K562 (cell line): ENCODE results near the gene HAPSTR1. TPM values are rescaled to one million over a fixed set of nuclear protein-coding genes. Genes with fewer than 3 reads are reported as not detected.

Experiments
- ATAC-seq: fragments of 200-7000 bp; cut with Tn5 transposase; 3 replicates; pipeline ENCODE4 v1.9.1; 2020; ENCODE audit warnings: moderate library complexity
- BruUV-seq: library from RNA; stranded (reverse); fragments of 400-500 nt; replicated peaks from 2 replicates; lab custom pipeline; 2021; lab: Mats Ljungman, UMichigan
- CTCF ChIA-PET: fragments of 300-600 bp; formaldehyde crosslinking; extraction: SDS; loops from one replicate; lab custom pipeline; 2021; ENCODE audit warnings: low intra/inter-chr PET ratio; lab: Yijun Ruan, JAX
- POLR2A ChIA-PET: fragments of 300-600, 350-650 bp; sonication (Branson Sonifier 250); formaldehyde crosslinking; extraction: SDS; loops from one replicate; lab custom pipeline; 2021; ENCODE audit warnings: antibody characterized with exemption, inconsistent platforms; lab: Yijun Ruan, JAX
- DNase-seq, 4 experiments: peaks; one replicate each; pipeline versions ENCODE4 v3.0.0 to v3.0.0-alpha.2; 2011 to 2018; ENCODE audit warnings: low spot score in 3 of 4, mixed read lengths in 3 of 4; ENCODE audit errors: extremely low read depth in 1 of 4
- FAIRE-seq: peaks from 2 replicates; lab custom pipeline; 2011; peaks lifted over from hg19 to GRCh38; lab: Jason Lieb, UNC
- H2AFZ ChIP-seq: 2 replicates; pipeline ENCODE4 v1.6.0; 2011; ENCODE audit warnings: low read depth, low read length, control low read depth, inconsistent platforms
- H3K27ac ChIP-seq: fragments of 200-600 bp; 3 replicates; pipeline ENCODE4 v1.8.0; 2011; ENCODE audit warnings: low read depth, mild to moderate bottlenecking, control low read depth, inconsistent platforms, low read length, moderate library complexity, mixed read lengths; ENCODE audit errors: extremely low read depth
- H3K27me3 ChIP-seq, 2 experiments: fragments of 300-600 bp in 1 of 2; 2 replicates in 1 of 2; 3 replicates in 1 of 2; pipeline versions ENCODE4 v1.6.0 to v1.8.0; 2011; ENCODE audit warnings: inconsistent platforms in 2 of 2, low read length in 2 of 2, mild to moderate bottlenecking in 1 of 2, mixed read lengths in 1 of 2, moderate library complexity in 1 of 2; ENCODE audit not compliant: control insufficient read depth in 2 of 2, insufficient read depth in 2 of 2
- H3K36me3 ChIP-seq: fragments of 300-600 bp; 3 replicates; pipeline ENCODE4 v1.8.0; 2011; ENCODE audit warnings: mild to moderate bottlenecking, low read length, inconsistent platforms; ENCODE audit not compliant: control insufficient read depth, insufficient read depth
- H3K4me1 ChIP-seq, 2 experiments: fragments of 200-600 bp in 1 of 2; replicated peaks in 1 of 2; 2 replicates in 1 of 2; 3 replicates in 1 of 2; pipeline versions ENCODE4 v1.5.1 to v1.8.0; 2011; ENCODE audit warnings: inconsistent platforms in 2 of 2, low read length in 2 of 2, mild to moderate bottlenecking in 1 of 2, mixed read lengths in 1 of 2, moderate library complexity in 1 of 2; ENCODE audit not compliant: control insufficient read depth in 2 of 2, insufficient read depth in 2 of 2
- H3K4me2 ChIP-seq: 2 replicates; pipeline ENCODE4 v1.6.1; 2011; ENCODE audit warnings: low read length, control low read depth, inconsistent platforms, mixed read lengths; ENCODE audit not compliant: insufficient read depth
- H3K4me3 ChIP-seq: fragments of 200-600 bp; sonication (generic), shearing (Covaris generic); 2 replicates; pipeline ENCODE4 v1.5.1; 2016; ENCODE audit warnings: control low read depth, inconsistent platforms
- H3K79me2 ChIP-seq: fragments of 200-600 bp; 3 replicates; pipeline ENCODE4 v1.8.0; 2011; ENCODE audit warnings: low read length, inconsistent platforms; ENCODE audit not compliant: control insufficient read depth, insufficient read depth
- H3K9ac ChIP-seq, 2 experiments: 2 replicates each; pipeline versions ENCODE4 v1.6.0 to v1.6.1; 2011; ENCODE audit warnings: low read depth in 2 of 2, low read length in 2 of 2, control low read depth in 1 of 2, inconsistent platforms in 1 of 2, mild to moderate bottlenecking in 1 of 2, mixed read lengths in 1 of 2; ENCODE audit not compliant: insufficient read depth in 1 of 2
- H3K9me1 ChIP-seq: one replicate; pipeline ENCODE4 v1.6.0; 2011; ENCODE audit warnings: inconsistent platforms, mild to moderate bottlenecking, low read length, moderate library complexity; ENCODE audit not compliant: control insufficient read depth, insufficient read depth
- H3K9me3 ChIP-seq: replicated peaks from 2 replicates; pipeline ENCODE4 v1.5.1; 2011; ENCODE audit warnings: low read depth, low read length, inconsistent platforms; ENCODE audit not compliant: control insufficient read depth, insufficient read depth
- H4K20me1 ChIP-seq: replicated peaks from 2 replicates; pipeline ENCODE4 v1.6.1; 2011; ENCODE audit warnings: low read length, inconsistent platforms, mixed read lengths; ENCODE audit not compliant: control insufficient read depth, insufficient read depth
- CREBBP ChIP-seq: IDR thresholded peaks from one replicate; pipeline ENCODE4 v1.6.1; 2012; ENCODE audit warnings: low read depth, mild to moderate bottlenecking, control low read depth, inconsistent platforms, low read length
- PHF8 ChIP-seq: fragments of 200-600 bp; sonication (generic); IDR thresholded peaks from 2 replicates; pipeline ENCODE4 v1.6.1; 2012; ENCODE audit warnings: mixed run types, mild to moderate bottlenecking, inconsistent platforms, low read length, moderate library complexity, borderline replicate concordance
- PTRF ChIP-seq: fragments of 450-650 bp; IDR thresholded peaks from 2 replicates; pipeline ENCODE4 v1.6.1; 2016; ENCODE audit warnings: mild to moderate bottlenecking, missing genetic modification characterization, missing compliant biosample characterization
- RAD51 ChIP-seq: fragments of 450-650 bp; IDR thresholded peaks from 2 replicates; pipeline ENCODE4 v1.7.1; 2016; ENCODE audit warnings: low read depth, mild to moderate bottlenecking, borderline replicate concordance
- ZNF121 ChIP-seq: sonication (generic); formaldehyde crosslinking; conservative IDR thresholded peaks from 2 replicates; pipeline ENCODE4 v1.8.0; 2022; ENCODE audit warnings: missing genetic modification reagents
- ZNF224 ChIP-seq: sonication (generic); formaldehyde crosslinking; IDR thresholded peaks from 2 replicates; pipeline ENCODE4 v1.8.0; 2022; ENCODE audit warnings: mild to moderate bottlenecking, missing genetic modification reagents
- ZNF232 ChIP-seq: sonication (generic); formaldehyde crosslinking; IDR thresholded peaks from 2 replicates; pipeline ENCODE4 v1.8.0; 2022; ENCODE audit warnings: mild to moderate bottlenecking, missing genetic modification reagents
- WGBS: fragments of 100-300 bp; shearing (Covaris generic); methylation state at CpG from one replicate; pipeline ENCODE4 v1.1.6; 2016; ENCODE audit warnings: low coverage, mixed read lengths; ENCODE audit not compliant: insufficient coverage; ENCODE audit errors: missing lambda C conversion rate; 5-methylcytosine and 5-hydroxymethylcytosine counted together
- in situ Hi-C: fragments of 300-500 bp; cut with MboI; formaldehyde crosslinking; loops from 4 replicates; pipeline ENCODE4 v1.15.0; 2018; ENCODE audit warnings: inconsistent platforms, mixed read lengths
- intact Hi-C: fragments of 100-400 bp; cut with micrococcal nuclease; formaldehyde crosslinking; loops from 2 replicates; pipeline ENCODE4 v1.14.2; 2022
- polyA plus RNA-seq, 8 experiments: library from polyadenylated mRNA; depleted of rRNA in 4 of 8; stranded (reverse) in 5 of 8; unstranded in 3 of 8; fragments of >200 nt; fragmentation: Nextera tagmentation in 2 of 8; fragmentation: Illumina TruSeq in 1 of 8; extraction: Ambion mirVana in 2 of 8; extraction: Trizol in 1 of 8; gene quantifications; 2 replicates each; pipeline versions ENCODE4 v1.2.1 to v1.2.3, GENCODE V29; 2011 to 2014; ENCODE audit warnings: inconsistent platforms in 1 of 8, missing spikeins in 1 of 8
- total RNA-seq, 7 experiments: library from RNA; depleted of rRNA in 6 of 7; stranded (reverse); fragments of >200 nt in 6 of 7; fragmentation: Illumina TruSeq in 2 of 7; extraction: Trizol in 2 of 7; gene quantifications; 2 replicates each; pipeline versions ENCODE4 v1.2.1 to v1.2.3, GENCODE V29; 2011 to 2021; ENCODE audit warnings: low replicate concordance in 1 of 7
- TF ChIP-seq, protein P1 (sequence below): fragments of 450-650 bp; IDR thresholded peaks from 2 replicates; pipeline ENCODE4 v1.6.1; 2016; ENCODE audit warnings: low read depth, mild to moderate bottlenecking, moderate library complexity
- TF ChIP-seq, protein P2 (sequence below): fragments of 450-650 bp; conservative IDR thresholded peaks from 2 replicates; pipeline ENCODE4 v1.6.1; 2016; ENCODE audit warnings: missing genetic modification characterization, low read depth, mild to moderate bottlenecking, missing compliant biosample characterization, moderate library complexity

HAPSTR1 gene
- total and polyA plus RNA-seq, 9 of the 15 experiments (the other 6 are each of a cell fraction or from before 2014, with no cell fraction given) = 10.8 to 67.9 (median 36.5) TPM

DNA sequence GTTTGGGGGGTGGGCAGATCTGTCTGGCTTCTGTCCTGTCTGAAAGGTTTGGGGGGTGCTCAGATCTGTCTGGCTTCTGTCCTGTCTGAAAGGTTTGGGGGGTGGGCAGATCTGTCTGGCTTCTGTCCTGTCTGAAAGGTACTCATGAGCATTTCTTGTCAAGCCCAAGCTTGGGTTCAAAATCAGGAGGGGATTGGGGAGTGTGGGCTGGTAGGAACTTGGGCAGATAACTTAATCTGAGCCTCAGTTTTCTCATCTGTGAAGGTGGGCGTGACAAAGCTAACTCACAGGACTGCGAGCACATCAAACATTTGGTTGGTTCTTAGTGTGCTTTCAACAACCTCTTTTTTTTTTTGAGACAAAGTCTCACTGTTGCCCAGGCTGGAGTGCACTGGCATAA, 35.2 kb downstream of the HAPSTR1 start:
- Histone ChIP-seq H2AFZ (no peak overlapping the region), H4K20me1 (peaks cover 15% of the 10 kb centered on the region; the same call in 1 of the 2 replicates), H3K27me3 (no peaks in the 10 kb centered on the region), H3K79me2 (peaks cover 4% of the 10 kb centered on the region), H3K9me1 (no peaks in the 10 kb centered on the region), H3K4me1 (peaks cover 10 to 13% of the 10 kb centered on the region in 2 experiments), H3K4me3 (no peak overlapping the region), H3K27ac (no peak overlapping the region), H3K9ac (peak overlapping the region in 1 of 2 experiments; percentile 20; a peak in 1 of 4 replicates), H3K36me3 (peaks cover 35% of the 10 kb centered on the region; the same call in 2 of the 3 replicates), H3K9me3 (no peaks in the 10 kb centered on the region), H3K4me2 (no peak overlapping the region)
- in situ Hi-C loops = no loop called here
- CTCF ChIA-PET = no interaction called here
- 48% methylated on average over 2 of the region's 2 CpGs for WGBS
- no peak for TF ChIP-seq ZNF121 (CRISPR knock-in tag)
- no peak for TF ChIP-seq RAD51
- TF ChIP-seq, protein P1, sequence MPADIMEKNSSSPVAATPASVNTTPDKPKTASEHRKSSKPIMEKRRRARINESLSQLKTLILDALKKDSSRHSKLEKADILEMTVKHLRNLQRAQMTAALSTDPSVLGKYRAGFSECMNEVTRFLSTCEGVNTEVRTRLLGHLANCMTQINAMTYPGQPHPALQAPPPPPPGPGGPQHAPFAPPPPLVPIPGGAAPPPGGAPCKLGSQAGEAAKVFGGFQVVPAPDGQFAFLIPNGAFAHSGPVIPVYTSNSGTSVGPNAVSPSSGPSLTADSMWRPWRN = no peak
- no peak for TF ChIP-seq PHF8
- no peak for TF ChIP-seq ZNF224
- TF ChIP-seq CREBBP = no peak
- TF ChIP-seq PTRF (tag) = no peak
- TF ChIP-seq, protein P2, sequence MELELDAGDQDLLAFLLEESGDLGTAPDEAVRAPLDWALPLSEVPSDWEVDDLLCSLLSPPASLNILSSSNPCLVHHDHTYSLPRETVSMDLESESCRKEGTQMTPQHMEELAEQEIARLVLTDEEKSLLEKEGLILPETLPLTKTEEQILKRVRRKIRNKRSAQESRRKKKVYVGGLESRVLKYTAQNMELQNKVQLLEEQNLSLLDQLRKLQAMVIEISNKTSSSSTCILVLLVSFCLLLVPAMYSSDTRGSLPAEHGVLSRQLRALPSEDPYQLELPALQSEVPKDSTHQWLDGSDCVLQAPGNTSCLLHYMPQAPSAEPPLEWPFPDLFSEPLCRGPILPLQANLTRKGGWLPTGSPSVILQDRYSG (tag) = no peak
- no peak for TF ChIP-seq ZNF232 (CRISPR knock-in tag)
- POLR2A ChIA-PET = interaction anchor here (0.6 to 1.1 kb wide), 3 partner anchors 18 to 995 kb away, joined by 3 read pairs; no protein-coding TSS in a partner anchor
- BruUV-seq = no TSS peak
- DNase-seq (no peak), FAIRE-seq (no peak), ATAC-seq (no peak)
- intact Hi-C loops = loop anchor here (1.0 kb wide), 1 partner anchor 28 kb away; no protein-coding TSS in a partner anchor
